ENCODE results near the gene USP33.
A peak's percentile ranks its signal among the peaks of the same experiment; 100 is the strongest.

GRCh38 chr1:77759071-77760028 lies at the start of gene USP33:
- TF ChIP-seq CTCF (conservative IDR thresholded peaks at IDR 0.05; ENCODE audit: low read depth, low read length) (0 out of 2 replicates have a peak, but pooled peaks have one; percentile 11), EZH2 (IDR thresholded peaks at IDR 0.05; ENCODE audit: borderline replicate concordance, low read depth, low read length, poor library complexity, severe bottlenecking) (no peak)

Data from A673 (cell line).